ENCODE data around the gene NPPA. TPM values are rescaled to one million over a fixed set of nuclear protein-coding genes. Genes with fewer than 3 reads are reported as not detected.

NPPA gene
- total RNA-seq, 1 experiment from 2014 or later: not detected

DNA sequence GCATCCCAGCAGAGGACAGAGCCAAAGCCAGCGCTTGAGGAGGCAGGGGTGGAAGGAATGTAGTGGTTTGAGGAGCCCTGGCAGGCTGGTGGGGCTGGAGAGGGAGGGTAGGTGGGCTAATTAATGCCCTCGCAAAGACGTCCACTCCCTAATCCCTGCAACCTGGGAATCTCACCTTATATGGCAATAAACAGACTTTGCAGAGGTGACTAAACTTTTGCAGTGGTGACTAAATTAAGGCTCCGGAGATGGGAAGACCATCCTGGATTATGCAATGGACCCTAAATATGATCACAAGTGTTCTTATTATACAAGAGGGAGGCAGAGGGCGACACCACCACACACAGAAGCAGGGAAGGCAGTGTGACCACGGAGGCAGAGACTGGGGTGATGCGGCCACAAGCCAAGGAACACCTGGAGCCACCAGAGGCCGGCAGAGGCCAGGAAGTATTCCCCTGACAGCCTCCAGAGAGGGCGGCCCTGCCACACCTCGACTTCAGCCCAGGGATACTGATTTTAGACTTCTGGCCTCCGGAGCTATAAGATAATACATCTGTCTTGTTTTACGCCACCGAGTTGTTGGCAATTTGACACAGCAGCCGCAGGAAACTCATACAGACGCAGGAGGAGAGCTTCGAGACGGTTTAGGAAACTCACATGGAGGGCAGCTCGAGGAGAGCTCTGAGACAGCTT is 34.3 kb upstream of the NPPA start:
- Histone ChIP-seq H3K27me3 (ENCODE audit: insufficient read depth, low read length) (no peaks in the 10 kb centered on the region), H3K9me3 (ENCODE audit: control insufficient read depth in 1 of 2, insufficient read depth in 1 of 2, low read depth in 1 of 2, low read length in 2 of 2) (no peaks in the 10 kb centered on the region), H3K4me2 (ENCODE audit: low read length) (no peak overlapping the region), H3K9me2 (ENCODE audit: insufficient read depth) (no peaks in the 10 kb centered on the region), H3K36me3 (ENCODE audit: control insufficient read depth in 1 of 2, insufficient read depth in 2 of 2, low read length in 2 of 2) (no peaks in the 10 kb centered on the region), H3K4me1 (ENCODE audit: control insufficient read depth in 1 of 2, insufficient read depth in 2 of 2, low read length in 2 of 2) (peaks cover 0 to 6% of the 10 kb centered on the region in 2 experiments; a peak in 1 of 4 replicates), H3K79me2 (ENCODE audit: insufficient read depth, low read length) (no peaks in the 10 kb centered on the region), H4K20me1 (ENCODE audit: insufficient read depth) (no peaks in the 10 kb centered on the region), H3K9ac (ENCODE audit: low read length) (no peak overlapping the region), H3K4me3 (replicated peaks in 1 of 2; ENCODE audit: low read depth in 1 of 2, low read length in 2 of 2) (no peak overlapping the region), H3K27ac (ENCODE audit: low read depth, low read length) (no peak overlapping the region), H2AFZ (ENCODE audit: low read depth, low read length, poor library complexity, severe bottlenecking) (no peak overlapping the region)
- ChIA-PET POLR2A (interaction anchor here (1.2 to 1.8 kb wide), 3 partner anchors 26 to 27 kb away, joined by 6 to 7 read pairs (median 6); no protein-coding TSS in a partner anchor), RAD21 (ENCODE audit: low non-redundant PET in 1 of 2, low total read pairs in 2 of 2, uncharacterized antibody in 2 of 2, unreplicated experiment in 2 of 2) (no interaction called here), CTCF (no interaction called here)
- no TSS peak for BruUV-seq (replicated peaks)
- no peak for DNase-seq (ENCODE audit: low read depth, low spot score)
- intact Hi-C loops (cut with micrococcal nuclease): no loop called here
- TF ChIP-seq CEBPB (IDR thresholded peaks at IDR 0.05; ENCODE audit: low read depth) (no peak), RAD21 (IDR thresholded peaks at IDR 0.05; ENCODE audit: low read depth) (no peak), CBX3 (IDR thresholded peaks at IDR 0.05; ENCODE audit: low read depth) (no peak), EZH2phosphoT487 (IDR thresholded peaks at IDR 0.05; ENCODE audit: borderline replicate concordance) (no peak), ELF1 (IDR thresholded peaks at IDR 0.05; ENCODE audit: borderline replicate concordance, low read depth) (no peak), ZFX (IDR thresholded peaks at IDR 0.05) (no peak), YY1 (IDR thresholded peaks at IDR 0.05; ENCODE audit: extremely low read depth, insufficient replicate concordance, low read depth, low read length) (no peak), EZH2 (IDR thresholded peaks at IDR 0.05) (no peak), MAX (IDR thresholded peaks at IDR 0.05) (no peak), FOSL1 (IDR thresholded peaks at IDR 0.05; ENCODE audit: low read depth) (no peak), POLR2A (IDR thresholded peaks at IDR 0.05; ENCODE audit: borderline replicate concordance, extremely low read depth, insufficient read depth, insufficient read length) (no peak), EGR1 (IDR thresholded peaks at IDR 0.05; ENCODE audit: low read depth) (no peak), ZNF274 (IDR thresholded peaks at IDR 0.05; ENCODE audit: low read depth, low read length) (no peak), SRF (IDR thresholded peaks at IDR 0.05; ENCODE audit: low read depth) (no peak), SP1 (IDR thresholded peaks at IDR 0.05; ENCODE audit: low read depth) (no peak), TCF7L2 (IDR thresholded peaks at IDR 0.05; ENCODE audit: borderline replicate concordance, extremely low read depth, insufficient read depth, insufficient read length) (no peak)
- TF ChIP-seq, protein P1, sequence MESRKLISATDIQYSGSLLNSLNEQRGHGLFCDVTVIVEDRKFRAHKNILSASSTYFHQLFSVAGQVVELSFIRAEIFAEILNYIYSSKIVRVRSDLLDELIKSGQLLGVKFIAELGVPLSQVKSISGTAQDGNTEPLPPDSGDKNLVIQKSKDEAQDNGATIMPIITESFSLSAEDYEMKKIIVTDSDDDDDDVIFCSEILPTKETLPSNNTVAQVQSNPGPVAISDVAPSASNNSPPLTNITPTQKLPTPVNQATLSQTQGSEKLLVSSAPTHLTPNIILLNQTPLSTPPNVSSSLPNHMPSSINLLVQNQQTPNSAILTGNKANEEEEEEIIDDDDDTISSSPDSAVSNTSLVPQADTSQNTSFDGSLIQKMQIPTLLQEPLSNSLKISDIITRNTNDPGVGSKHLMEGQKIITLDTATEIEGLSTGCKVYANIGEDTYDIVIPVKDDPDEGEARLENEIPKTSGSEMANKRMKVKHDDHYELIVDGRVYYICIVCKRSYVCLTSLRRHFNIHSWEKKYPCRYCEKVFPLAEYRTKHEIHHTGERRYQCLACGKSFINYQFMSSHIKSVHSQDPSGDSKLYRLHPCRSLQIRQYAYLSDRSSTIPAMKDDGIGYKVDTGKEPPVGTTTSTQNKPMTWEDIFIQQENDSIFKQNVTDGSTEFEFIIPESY (IDR thresholded peaks at IDR 0.05; ENCODE audit: extremely low read depth, insufficient replicate concordance, low read length): no peak
- TF ChIP-seq, protein P2, sequence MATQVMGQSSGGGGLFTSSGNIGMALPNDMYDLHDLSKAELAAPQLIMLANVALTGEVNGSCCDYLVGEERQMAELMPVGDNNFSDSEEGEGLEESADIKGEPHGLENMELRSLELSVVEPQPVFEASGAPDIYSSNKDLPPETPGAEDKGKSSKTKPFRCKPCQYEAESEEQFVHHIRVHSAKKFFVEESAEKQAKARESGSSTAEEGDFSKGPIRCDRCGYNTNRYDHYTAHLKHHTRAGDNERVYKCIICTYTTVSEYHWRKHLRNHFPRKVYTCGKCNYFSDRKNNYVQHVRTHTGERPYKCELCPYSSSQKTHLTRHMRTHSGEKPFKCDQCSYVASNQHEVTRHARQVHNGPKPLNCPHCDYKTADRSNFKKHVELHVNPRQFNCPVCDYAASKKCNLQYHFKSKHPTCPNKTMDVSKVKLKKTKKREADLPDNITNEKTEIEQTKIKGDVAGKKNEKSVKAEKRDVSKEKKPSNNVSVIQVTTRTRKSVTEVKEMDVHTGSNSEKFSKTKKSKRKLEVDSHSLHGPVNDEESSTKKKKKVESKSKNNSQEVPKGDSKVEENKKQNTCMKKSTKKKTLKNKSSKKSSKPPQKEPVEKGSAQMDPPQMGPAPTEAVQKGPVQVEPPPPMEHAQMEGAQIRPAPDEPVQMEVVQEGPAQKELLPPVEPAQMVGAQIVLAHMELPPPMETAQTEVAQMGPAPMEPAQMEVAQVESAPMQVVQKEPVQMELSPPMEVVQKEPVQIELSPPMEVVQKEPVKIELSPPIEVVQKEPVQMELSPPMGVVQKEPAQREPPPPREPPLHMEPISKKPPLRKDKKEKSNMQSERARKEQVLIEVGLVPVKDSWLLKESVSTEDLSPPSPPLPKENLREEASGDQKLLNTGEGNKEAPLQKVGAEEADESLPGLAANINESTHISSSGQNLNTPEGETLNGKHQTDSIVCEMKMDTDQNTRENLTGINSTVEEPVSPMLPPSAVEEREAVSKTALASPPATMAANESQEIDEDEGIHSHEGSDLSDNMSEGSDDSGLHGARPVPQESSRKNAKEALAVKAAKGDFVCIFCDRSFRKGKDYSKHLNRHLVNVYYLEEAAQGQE (IDR thresholded peaks at IDR 0.05; ENCODE audit: low read depth): no peak
- TF ChIP-seq, protein P3, sequence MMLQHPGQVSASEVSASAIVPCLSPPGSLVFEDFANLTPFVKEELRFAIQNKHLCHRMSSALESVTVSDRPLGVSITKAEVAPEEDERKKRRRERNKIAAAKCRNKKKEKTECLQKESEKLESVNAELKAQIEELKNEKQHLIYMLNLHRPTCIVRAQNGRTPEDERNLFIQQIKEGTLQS (IDR thresholded peaks at IDR 0.05): no peak
- ATAC-seq: no peak; the same call in 1 of the 2 replicates
